Kidney tubule cell (primary cell): ENCODE data around the gene PEX11A.
A peak's percentile ranks its signal among the peaks of the same experiment; 100 is the strongest.

Experiments used
- DNase-seq: peaks from one replicate; pipeline ENCODE4 v3.0.0-alpha.2; 2018; ENCODE audit warnings: low spot score

The PEX11A gene

GRCh38 chr15:89654847-89655805, 35.4 kb downstream of the PEX11A start, which contains the start of gene KIF7:
KIF7 (minus strand) TSS chr15:89655467; CDS start chr15:89652930, 2,537 bp downstream.
- DNase-seq = peak; percentile 16

- DNase-seq = no peak
Measured at GRCh38 chr15:89654301-89654761, 36.2 kb downstream of the PEX11A start.

DNA sequence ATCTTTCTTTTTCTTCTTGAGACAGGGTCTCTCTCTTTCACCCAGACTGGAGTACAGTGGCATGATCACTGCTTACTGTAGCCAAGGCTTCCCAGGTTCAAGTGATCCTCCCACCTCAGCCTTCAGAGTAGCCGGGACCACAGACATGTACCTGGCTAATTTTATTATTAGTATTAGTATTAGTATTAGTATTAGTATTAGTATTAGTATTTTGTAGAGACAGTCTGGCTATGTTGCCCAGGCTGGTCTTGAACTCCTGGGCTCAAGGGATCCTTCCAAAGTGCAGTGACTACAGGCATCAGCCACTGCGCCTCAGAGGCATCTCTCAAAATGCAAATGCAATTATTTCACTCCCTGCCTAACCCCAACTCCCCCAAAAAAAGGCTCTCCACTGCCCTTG, 37.0 kb downstream of the PEX11A start:
- DNase-seq = no peak

DNA sequence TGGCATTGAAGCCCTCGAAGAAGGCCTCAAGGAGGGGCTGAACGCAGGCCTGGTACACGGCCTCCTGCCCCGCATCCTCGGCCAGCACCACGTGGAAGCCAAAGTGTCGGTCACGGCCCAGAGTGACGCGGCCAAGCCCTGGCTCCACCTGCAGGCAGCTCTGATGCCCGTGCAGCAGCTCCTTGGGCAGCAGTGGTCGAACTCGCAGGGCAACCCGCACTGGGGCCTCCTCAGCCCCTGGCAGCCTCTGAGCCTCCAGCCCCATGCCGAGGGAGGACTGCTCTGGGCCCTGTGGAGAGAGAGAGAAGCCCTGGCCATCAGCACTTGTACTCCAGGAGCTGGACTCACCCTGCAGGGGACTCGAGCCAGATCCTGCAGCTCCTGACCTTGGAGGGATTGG, 37.9 kb downstream of the PEX11A start:
- no peak for DNase-seq

DNA sequence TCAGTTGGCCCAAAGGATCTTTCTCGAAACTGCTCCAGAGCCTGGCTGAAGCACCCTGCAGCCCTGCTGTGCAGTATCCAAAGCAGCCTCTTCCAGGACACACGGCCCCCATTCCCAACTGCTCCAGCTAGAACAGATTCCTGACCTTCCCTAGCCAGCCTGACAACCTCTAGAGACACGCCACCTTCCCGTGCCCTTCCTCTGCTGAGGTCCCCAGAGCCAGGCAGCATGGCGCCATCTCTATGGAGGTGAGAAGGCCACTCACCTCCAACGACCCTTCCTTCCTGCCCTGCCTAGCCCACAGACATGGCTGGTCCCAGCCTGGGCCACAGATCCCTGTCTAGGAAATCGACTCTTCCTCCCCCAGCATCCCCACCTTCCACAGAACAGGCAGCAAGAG, 38.4 kb downstream of the PEX11A start:
- DNase-seq = no peak

DNA sequence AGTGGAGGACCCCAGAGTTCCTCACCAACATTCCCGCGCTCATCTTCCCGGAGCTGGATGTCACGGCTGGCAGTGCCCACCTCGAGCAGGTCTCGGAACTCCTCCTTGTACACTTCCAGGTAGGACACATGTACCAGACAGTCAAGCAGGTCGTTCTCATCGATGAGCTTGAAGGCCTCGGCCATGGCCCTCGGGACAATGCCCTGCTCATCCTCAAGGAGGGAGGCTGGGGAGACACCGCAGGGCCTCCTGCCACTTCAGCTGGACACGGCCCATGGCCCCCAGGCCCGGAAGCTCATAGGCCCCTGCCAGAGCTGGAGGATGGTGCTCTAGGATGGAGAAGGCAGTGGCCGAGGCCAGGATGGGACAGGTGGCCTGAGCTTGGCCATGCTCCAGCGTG, 40.8 kb downstream of the PEX11A start:
- DNase-seq = no peak

DNA sequence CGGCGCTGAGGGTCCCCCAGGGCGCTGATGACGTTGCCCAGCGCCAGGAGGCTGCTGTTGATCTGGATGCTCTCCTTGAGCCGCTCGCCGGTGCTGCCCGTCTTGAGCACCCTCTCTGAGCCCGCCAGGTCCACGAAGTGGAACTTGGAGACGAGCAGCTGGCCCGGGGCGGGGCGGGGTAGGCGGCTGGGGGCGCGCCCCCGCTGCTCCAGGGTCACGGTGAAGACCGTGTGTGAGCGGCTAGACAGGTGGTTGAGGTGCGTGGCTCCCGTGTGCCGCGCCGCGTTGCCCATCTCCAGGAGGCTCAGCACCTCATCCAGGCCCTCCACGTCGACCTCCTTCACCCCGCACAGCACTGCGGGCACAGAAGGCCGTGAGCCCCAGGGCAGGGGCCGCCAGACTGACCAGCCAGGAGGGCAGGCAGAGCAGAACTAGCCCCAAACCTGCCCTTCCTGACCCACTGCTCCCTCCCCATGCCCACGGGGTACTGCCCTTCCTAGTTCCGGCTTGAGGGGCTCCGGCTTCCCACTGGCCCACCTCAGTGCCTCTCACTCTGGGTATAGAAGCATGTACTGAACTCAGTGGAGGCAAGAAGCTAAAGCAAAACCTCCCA, 41.4 kb downstream of the PEX11A start:
- no peak for DNase-seq

DNA sequence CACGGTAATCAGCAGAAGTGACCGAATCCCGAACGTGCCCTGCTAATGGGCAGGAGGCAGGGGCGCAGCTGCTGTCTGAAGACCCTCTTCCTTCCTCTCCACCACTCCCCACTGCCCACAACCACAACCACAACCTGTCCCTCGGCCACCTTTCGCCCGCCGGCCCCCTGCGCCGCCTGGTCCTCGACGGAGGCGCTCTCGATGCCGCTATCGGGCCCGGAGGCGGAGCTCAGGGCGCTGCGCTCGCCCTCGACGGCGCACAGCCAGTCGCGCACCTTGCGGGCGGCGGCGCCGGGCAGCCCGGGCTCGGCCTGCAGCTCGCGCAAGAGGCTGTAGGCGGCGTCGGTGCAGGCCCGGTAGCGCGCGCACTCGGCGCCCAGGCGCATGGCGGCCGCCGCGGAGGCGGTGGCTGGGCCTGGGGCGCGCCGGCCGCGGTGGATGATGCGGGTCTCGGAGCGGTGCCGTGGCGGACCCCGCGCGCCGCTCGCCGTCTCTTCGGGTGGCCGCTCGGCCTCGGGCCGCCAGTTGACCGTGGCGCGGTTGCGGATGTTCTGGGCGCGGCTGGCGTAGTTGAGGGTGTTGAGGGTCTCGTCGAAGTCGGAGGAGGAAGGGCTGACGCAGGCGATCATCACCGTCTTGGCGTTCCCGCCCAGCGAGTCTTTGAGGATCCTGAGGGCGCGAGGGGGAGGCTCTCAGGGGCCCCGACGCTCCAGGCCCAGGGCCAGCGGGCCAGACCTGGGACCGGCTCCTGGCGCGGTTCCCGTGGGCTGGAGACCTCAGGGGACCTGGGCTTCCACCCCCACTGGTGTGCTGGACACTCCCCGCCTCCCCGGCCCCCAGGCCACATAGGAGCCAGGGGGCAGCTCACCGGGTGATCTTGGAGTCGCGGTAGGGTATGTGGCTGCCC, 42.2 kb downstream of the PEX11A start:
- DNase-seq = no peak

DNA sequence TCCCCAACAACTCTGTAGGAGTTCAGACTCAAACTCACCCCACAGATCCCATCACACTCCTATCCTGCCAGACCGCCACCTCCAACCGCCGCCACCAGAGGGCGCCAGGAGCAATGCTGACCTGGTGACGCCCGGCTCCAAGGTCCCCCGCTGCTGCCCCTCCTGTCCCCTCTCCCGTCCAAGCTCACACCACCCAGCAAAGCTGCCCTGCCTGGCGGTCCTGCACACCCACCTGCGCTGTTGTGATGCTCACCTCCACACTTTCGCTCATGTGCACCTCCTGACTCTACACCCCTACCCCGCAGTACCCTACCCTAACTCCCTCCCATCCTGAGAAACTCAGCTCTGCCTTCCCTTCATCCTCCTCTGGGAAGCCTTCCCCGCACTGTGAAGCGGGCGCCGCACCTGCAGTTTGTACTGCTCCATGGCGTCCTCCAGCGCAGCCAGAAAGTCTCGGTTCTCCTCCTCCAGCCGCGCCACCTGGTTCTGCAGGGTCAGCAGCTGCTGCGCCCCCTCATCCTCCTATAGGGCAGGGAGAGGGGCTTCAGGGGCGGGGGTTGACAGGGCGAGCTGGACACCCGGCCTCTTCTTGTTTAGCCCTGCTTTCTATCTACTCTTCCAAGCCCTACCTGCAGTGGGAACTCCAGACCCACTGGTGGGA, 43.2 kb downstream of the PEX11A start:
- DNase-seq = peak; percentile 56

DNA sequence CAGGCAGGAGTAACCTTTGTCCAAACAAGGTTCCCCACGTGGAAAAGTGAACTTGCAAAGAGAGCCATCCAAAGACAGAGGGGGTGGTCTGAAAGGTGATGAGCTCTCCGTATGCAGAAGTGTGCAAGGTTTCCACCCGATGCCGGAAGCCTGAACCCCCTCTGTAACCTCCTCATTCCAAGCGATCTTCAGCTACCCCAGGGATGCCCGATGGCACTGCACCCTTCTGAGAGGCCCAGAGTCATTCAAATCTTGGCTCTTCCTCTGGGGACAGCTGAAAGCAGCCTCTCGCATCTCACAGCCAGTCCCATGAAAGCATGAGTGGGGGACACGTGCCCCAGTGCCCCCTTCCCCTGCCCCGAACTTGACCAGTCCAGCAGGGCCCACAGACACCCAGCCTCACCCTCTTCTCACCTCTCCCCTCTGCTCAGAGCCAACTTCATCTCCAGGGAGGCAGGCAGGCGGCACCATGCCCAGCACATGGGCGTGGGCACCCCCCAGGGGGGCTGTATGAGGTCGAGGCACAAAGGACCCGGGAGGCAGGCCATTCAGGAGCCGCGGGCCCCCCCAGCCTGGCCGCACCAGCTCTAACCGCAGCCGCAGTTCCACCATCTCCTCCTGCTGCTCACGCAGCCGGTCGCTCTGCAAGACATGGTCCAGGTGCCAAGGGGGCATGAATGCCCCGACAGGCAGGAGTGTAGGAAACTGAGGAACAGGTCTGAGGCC, 44.0 kb downstream of the PEX11A start:
- DNase-seq = no peak

DNA sequence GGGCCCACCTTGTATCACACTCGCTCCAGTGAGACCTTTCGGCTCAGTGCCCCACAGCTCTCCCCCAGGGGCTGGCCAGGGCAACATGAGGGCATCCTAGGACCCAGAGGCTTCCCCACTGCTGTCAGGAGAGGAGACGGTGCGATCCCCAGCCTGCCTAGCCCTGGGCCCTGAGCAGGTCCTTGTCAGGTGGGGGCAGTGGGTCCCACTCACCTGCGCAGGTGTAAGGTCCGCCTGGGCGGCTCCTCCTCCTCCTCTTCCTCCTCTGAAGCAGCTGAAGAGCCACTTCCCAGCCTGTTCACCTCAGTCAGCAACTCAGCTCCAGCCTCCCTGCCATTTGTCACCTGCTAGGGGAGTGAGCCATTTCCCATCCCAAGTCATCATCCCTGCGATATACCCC, 44.9 kb downstream of the PEX11A start:
- no peak for DNase-seq

GRCh38 chr15:89642106-89642505, 48.4 kb downstream of the PEX11A start:
- DNase-seq = no peak

DNA sequence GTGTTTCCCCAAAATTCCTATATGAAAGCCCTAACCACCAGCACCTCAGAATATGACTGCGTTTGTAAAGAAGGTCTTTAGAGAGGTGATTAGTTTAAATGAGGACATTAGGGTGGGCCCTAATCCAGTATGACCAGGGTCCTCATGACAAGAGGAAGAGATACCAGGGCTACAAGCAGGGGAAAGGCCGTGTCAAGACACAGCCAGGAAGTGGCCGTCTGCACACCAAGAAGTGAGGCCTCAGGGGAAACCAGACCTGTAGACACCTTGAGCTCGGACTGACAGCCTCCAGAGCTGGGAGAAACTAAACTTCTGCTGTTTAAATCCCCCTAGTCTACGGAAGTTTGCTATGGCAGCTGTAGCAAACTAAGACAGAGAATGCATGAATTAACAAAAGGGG, 49.5 kb downstream of the PEX11A start:
- DNase-seq = no peak

GRCh38 chr15:89640245-89640644, 50.3 kb downstream of the PEX11A start:
- no peak for DNase-seq

- no peak for DNase-seq
Measured at GRCh38 chr15:89633585-89633984, 57.0 kb downstream of the PEX11A start.

DNA sequence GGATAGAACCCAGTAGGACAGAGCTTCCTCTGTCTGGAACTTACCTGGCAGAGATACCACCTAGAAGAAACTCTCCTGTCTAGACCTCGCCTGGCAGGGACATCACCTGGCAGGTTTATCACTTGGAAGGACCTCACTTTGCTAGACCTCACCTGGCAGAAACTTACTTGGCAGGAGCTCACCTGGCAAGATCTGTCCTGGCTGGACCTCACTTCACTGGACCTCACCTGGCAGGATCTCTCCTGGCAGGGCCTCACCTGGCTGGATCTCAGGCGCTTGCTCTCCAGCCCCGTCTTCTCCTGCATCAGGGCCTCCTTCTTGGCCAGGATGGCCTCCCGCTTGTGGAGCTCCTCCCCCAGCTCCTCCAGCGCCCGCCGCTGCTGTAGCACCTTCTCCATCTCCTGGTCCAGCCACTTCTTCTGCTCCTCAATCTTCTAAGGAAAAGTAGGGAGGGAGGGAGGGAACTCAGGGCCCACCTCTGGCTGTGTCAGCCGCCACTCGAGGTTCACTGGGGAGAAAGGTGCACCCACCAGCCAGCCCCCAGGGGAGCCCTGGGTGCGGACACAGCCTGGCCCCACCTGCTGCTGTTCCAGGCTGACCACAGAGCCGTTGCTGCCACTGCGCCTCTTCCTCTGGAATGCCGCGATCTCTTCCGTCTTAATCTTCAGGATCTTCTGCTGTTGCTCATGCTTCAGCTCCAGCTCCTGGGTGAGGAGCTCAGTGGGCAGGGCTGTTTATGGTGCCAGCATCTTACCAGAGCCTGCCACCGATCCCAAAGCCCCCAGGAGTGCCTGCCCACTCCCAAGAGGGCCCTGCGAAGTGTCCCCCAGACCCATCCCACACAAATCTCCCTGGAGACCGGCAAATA, 57.8 kb downstream of the PEX11A start:
- no peak for DNase-seq

DNA sequence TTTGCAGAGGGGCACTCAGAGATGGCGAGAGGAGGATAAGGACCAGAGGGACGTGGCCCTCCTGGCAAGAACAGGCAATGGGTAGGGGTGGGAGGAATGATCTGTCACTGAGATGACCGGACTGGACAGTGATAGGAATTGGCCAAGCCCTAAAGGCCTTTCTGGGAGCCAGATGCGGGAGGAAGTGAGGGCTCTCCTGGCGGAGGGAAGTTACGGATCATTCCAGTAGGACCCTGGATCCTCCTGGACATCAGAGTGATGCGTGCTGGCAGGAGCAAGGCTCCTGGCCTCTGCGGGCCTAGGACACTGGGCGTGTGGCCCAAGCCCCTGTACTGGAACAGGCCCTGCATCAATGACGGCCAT, 58.7 kb downstream of the PEX11A start:
- no peak for DNase-seq
